ENCODE measurements around the gene FYCO1. TPM values are rescaled to one million over a fixed set of nuclear protein-coding genes. Genes with fewer than 3 reads are reported as not detected.
"Not testable (repeated sequence)": the region's sequence is repeated elsewhere in the genome, so short reads cannot be mapped to it uniquely, and the experiment has no call there.

FYCO1 gene
- total RNA-seq = 35.8 and 37.1 TPM in 2 replicates
- 23.9 TPM for polyA plus RNA-seq (2012)

DNA sequence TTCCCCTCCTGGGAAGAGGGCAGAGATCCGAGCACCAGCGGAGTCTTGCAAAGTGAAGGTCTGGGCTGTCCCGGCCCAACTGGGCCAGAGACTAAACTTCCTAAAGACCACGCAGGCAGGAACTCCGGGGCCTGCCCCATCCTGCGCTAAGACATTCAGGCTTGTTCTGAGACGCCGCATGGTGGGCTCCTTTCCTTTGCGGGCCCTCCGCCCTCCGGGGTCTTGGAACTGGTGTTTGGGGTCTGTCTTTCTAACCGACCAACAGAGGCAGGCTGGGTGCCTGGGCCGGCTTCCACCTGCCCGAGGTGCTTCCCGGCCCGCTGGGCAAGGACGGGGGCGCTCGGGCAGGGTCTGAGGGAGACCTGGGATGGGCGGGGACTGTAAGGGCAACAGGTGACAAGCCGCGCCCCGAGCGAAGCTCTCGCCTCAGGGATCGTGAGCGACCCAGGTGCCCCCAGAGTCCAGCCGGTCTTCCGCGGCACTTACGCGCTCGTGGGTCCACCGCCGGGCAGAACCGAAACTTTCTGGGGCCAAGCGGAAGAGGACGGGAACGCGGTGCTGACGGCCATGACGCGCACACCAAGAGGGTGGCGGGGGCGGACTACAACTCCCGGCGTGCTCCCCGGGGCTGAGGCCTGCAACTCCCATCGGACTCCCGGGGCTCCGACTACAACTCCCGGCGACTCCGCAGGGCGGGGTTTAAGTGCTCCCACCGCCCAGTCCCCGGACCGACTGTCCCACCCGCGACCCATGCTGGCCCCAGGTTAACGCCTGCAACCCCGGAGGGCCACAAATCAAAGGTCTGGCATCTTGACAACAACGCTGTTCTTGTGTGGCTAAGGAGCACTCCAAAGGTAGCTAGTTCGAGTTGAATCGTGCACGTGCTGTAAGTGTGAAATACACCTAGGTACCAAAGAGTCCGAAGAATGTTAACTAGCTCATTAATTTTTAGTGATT lies at the start of gene FYCO1:
TSS of gene FYCO1 (minus strand) at position 589 of the 957 bp plus-strand sequence. CDS start 10,914 bp downstream, outside the sequence.
- DNase-seq (ENCODE audit: low read depth) = peak; percentile 92

DNA sequence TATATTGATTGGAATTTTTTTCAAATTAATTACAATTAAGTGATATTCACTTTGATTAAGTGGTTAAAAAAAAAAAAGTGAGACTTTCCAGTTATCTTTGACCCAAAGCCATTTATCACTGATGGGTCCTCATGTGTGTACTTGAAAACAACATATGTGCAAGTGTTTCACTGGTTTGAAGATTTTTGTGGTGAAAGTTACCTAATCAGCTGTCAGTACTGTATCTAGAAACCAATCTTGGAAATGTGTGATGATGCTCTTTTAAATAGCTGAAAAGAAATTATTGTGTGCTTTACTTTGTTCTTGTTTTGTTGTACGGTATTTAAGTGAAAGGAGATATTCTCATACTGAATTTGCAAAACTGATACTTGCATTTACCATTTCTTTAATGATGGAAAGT lies 43.3 kb upstream of the FYCO1 start:
- DNase-seq (ENCODE audit: low read depth) = no peak

DNA sequence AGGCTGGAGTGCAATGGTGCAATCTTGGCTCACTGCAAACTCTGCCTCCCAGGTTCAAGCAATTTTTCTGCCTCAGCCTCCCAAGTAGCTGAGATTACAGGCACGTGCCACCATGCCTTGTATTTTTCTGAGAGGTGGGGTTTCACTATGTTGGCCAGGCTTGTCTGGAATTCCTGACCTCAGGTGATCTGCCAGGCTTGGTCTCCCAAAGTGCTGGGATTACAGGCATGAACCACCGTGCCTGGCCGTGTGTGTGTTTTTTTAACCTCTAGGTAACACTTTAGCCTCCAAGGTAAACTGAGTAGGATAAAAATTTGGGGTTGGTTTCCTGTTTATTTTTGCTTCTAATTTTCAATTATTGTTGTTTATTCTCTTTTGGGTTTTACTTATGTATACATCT lies 42.4 kb upstream of the FYCO1 start:
- not testable (repeated sequence) for DNase-seq (ENCODE audit: low read depth)

DNA sequence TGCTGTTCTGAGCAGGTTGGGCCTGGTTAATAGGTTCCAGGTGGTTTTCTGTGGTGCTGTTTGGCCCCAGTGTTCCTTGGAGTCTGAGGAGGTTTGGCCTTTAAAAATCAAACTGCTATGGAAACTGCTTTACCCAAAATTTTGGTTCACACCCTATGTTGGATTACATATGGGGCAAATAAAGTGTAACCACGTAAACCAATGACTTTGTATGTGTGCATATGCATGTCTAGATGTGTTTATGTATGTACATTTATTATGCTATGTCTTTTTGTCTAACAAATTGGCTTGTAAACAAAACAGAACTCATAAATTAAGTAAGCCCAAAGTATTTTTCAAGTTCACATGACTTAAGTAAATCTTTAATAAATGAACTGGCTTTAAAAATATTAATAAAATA lies 40.6 kb upstream of the FYCO1 start:
- DNase-seq (ENCODE audit: low read depth) = no peak

DNA sequence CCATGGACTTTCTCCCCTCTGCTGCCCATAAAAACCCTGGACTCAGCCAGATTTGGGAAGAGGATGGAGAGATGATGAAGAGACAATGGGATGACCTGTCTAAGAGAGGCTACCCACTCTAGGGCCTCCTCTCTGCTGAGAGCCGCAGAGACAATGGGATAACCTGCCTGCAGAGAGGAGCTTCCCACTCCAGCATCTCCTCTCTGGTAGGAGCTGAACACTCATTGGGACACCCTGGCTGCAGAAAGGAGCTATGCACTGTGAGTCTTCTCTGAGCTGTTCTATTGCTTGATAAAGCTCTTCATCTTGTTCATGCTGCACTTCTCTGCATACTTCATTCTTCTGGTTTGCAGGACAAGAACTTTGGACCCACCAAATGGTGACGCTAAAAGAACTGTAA lies 36.1 kb upstream of the FYCO1 start:
- DNase-seq (ENCODE audit: low read depth) = no peak

DNA sequence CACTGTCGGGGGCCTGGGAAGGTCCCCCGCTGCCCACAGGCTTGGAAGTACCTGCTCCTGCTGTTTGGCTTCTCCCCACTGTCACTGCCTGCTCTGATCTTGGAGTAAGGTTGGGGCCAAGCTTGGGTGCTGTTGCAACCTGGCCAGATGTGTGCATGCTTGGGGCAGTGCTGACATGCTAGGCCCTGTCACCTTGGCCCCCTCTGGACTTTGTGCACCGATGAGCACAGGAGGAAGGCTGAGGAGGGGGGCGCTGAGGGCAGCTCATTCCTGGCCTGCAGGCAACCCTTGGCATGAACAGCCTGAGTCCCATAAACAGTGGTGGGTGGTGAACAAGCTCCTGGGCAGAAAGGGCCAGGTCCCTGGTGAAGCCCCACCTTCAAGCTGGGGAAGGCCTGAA lies 35.6 kb upstream of the FYCO1 start:
- DNase-seq (ENCODE audit: low read depth) = no peak

DNA sequence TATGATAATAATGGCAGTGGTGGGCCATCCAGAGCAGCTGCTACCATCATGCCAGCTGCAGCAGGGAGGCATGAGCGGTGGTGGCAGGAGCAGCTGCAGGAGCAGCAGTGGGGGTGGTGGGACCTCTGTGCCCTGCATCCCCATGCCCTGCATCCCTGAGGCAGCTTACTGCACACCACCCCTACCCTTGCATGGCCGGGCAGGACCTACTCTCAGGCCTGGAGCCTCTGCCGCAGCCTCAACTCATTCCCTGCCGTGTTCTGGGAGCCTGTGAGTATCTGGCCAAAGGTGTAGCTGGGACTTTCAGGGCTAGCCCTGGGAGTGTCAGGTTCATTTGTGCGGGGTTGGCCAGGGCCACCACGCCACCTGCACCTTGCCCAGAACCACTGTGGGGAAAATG lies 35.0 kb upstream of the FYCO1 start:
- DNase-seq (ENCODE audit: low read depth) = peak; percentile 76

DNA sequence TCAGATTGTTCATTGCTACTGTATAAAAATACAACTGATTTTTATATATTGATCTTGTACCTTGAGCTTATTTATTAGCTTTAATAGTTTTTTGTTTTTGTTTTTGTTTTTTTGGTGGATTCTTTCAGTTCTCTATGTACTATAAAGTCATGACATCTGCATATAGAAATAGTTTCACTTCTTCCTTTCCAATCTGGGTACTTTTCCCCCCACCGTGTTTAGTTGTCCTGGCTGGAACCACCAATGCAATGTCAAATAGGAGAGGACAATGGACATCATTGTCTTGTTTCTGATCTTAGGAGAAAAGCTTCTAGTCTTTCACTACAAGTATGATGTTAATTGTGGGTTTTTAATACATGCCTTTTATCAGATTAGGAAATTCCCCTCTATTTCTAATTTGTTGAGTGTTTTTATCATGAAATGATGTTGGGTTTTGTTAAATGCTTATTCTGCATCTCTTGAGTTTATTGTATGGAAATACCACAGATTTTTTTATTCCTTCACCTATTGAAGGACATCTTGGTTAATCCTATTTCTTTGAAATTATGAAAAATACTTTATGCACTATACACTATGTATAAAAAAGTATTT lies 34.4 kb upstream of the FYCO1 start:
- no peak for DNase-seq (ENCODE audit: low read depth)

DNA sequence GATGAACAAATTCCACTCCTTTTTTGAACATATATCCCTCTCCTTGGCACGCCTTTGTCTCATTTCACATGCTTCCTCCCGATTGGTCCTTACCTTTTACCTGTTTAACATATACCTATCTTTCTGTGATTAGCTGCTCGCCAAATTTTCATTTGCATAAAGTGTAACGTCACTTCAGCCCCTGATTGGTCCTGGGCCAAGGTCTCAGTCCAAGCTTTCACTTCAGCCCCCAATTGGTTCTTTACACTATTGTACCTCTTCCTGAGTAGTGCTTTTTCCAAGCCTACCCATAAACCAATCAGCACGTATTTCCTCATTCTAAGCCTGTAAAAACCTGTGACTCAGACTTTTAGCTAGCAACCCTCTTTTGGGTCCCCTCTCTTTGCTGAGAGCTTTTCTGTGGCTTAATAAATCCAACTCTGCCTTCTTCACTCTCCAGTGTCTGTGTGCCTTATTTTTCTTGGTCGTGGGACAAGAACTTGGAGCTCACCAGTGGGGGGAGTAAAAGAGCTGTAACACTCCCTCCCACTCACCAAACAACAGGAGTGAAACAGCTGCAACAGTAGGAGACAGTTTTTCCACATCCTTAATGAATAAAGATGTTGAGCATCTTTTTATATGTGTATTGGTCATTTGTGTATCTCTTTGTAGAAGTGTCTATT lies 32.2 kb upstream of the FYCO1 start:
- peak; percentile 21 for DNase-seq (ENCODE audit: low read depth)

DNA sequence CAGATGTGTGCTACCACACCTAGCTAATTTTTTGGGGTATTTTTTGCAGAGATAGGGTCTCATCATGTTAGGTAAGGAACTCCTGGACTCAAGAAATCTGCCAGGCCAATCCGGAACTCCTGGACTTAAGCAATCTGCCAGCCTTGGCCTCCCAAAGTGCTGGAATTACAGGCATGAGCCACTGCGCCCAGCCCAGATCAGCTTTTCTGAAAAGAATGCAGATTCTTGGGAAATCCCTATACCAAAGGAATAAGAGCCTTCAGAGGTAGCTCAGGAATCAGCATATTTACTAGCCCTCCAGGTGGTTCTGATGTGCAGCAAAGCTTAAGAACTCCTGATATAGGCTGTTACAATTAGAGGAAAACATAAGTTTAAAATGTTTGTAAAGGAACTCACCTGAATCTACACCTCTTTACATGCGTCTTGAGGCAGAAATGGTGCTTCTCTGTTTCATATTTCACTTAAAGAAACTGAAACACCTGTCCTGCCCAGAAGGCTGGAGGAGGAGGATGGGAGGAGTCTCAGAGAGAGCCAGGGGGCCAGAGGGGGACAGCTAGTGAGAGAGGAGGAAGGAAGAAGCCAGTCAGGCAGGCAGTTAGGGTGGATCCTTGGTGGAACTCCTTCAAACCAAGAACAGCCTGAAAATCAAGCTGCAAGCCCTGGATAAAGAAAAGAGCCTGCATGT lies 31.5 kb upstream of the FYCO1 start, which contains the start of gene XCR1:
TSS of gene XCR1 (minus strand) at position 463 of the 685 bp plus-strand sequence. CDS start 5,536 bp downstream, outside the sequence.
- DNase-seq (ENCODE audit: low read depth) = no peak

DNA sequence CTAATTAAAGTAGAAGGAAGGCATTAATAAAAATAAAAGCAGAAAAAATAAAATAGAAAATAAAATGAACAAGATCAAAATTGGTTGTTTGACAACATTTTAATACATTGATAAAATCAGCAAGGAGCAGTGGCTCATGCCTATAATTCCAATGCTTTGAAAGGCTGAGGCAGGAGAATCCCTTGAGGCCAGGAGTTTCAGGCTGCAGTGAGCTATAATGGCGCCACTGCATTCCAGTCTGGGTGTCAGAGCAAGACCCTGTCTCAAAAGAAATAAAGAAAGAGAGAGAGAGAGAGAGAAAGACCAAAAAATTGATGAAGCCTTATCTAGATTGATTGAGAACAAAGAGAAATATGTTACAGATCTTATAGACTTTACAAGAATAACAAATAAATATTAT lies 29.5 kb upstream of the FYCO1 start:
- no peak for DNase-seq (ENCODE audit: low read depth)

DNA sequence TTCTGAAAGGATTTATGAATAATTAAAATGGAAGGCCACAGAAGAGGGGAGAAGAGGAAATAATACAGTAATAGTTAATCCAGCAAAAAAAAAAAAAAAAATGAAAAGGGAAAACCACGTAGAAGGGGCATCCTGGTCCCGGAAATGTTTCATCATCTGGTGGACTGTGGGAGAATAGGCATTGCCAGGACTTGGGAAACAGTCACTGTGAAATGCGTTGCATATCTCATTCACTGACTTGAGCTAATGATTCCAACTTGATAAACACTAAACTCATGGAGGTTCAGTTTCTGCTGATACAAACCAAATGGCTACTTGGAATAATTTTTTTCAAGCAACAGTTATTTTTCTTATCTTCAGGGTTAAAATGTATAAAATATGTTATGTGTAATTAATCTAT lies 28.5 kb upstream of the FYCO1 start:
- DNase-seq (ENCODE audit: low read depth) = no peak

DNA sequence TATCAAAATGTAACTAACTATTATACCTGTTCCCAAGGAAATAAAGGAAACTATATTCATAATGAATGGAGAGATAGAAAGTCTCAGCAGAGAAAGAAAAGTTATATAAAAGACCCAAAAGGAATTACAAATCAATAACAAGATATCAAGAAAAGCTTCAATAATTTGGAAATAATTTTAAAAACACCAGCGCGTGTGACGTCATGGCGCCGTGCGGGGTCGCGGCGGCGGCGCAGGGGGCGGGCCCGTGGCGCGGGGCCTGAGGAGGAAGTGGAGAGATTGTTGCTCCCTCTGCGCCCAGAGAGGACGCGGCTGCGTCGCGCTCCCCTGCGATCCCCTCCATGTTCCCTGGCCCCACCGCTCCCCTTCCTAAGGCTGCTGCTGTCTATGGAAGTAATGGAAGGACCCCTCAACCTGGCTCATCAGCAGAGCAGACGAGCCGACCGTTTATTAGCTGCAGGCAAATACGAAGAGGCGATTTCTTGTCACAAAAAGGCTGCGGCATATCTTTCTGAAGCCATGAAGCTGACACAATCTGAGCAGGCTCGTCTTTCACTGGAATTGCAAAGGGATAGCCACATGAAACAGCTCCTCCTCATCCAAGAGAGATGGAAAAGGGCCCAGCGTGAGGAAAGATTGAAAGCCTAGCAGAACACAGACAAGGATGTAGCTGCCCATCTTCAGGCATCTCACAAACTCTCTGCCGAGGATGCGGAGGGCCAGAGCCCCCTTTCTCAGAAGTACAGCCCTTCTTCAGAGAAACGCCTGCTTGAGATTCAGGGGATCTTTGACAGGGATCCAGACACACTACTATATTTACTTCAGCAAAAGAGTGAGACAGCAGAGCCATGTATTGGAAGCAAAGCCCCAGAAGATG lies 27.5 kb upstream of the FYCO1 start:
- no peak for DNase-seq (ENCODE audit: low read depth)

DNA sequence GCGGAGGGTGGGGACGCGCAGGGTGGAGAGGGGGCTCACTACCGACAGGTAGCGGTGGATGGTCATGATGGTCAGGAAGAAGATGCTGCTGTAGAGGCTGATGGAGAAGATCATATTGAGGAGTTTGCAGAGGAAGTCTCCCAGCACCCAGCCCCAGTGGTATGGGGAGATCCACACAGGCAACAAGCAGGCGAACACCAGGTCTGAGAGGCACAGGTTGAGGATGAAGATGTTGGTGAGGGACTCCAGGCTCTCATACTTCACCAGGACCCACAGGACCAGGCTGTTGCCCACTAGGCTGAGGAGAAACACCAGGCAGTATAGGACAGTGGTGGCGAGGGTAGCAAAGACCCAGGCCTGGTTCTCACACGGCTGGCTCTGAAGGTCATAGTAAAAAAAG lies 25.9 kb upstream of the FYCO1 start:
- DNase-seq (ENCODE audit: low read depth) = no peak

DNA sequence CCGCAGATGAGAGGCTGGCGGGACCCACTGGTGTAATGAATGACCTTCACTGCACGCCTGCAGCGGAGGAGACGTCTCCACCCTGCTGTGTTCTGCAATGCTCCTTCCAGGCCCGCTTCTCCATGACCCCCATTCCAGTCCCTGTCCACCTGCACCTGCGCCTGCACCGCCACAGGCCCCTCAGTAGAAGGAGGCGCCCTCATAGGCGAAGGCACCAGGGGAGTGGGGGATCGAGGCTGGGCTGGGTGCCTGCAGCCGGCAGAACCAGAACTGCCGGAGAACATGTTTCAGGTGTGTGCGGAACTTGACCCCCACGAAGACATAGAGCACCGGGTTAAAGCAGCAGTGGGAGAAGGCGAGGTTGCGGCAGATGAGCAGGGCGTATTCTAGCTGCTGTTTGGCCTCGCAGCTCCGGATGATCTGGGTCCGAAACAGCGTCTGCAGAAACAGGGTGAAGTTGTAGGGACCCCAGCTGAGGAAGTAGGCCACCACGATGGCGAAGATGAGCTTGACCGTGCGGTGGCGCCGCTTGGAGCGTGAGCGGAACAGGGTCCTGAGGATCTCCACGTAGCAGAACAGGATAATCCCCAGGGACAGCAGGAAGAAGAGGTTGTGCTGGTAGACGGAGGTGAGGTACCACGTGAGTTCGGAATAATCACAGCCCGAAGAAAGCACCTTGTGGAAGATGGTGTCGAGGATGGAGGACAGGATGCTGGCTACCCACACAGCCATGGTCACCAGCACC lies 25.3 kb upstream of the FYCO1 start:
- DNase-seq (ENCODE audit: low read depth) = no peak

DNA sequence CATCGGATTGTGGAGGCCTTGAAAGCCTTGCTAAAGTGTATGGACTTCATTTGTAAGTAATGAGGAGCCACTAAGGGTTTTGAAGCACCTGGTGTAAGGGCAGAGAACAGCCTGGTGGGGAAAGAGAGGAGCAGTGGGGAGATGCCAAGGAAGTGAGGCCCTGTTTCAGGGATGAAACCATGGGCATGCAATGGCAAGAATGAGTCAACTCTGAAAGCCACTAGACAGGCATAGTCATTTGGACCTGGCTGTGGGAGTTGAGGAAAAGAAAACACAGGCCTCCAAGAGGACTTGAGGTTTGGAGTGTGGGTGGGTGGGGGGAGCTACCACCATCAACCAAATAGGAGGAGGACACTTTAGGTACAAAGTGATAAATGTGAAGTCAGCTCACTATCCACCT lies 24.1 kb upstream of the FYCO1 start:
- DNase-seq (ENCODE audit: low read depth) = peak; percentile 41

DNA sequence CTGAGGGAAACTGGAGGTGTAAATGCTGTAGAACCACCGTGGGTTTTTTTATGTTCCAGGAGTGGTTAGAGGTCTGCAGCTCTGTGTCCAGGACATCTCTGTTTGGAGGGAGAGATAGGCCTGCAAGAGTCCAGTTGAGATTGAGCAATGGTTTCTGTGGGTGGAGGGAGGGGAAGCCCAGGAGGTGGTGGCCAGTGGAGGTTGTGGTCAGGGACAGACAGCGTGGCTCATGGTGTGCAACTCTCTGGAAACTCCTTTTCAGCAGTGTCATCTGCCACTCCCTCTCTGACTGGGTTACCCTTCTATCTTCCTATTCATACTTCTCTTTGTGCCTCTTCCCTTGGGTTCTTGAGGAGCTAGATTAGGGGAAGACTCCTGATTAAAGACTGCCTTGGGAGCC lies 22.1 kb upstream of the FYCO1 start:
- DNase-seq (ENCODE audit: low read depth) = peak; percentile 71

DNA sequence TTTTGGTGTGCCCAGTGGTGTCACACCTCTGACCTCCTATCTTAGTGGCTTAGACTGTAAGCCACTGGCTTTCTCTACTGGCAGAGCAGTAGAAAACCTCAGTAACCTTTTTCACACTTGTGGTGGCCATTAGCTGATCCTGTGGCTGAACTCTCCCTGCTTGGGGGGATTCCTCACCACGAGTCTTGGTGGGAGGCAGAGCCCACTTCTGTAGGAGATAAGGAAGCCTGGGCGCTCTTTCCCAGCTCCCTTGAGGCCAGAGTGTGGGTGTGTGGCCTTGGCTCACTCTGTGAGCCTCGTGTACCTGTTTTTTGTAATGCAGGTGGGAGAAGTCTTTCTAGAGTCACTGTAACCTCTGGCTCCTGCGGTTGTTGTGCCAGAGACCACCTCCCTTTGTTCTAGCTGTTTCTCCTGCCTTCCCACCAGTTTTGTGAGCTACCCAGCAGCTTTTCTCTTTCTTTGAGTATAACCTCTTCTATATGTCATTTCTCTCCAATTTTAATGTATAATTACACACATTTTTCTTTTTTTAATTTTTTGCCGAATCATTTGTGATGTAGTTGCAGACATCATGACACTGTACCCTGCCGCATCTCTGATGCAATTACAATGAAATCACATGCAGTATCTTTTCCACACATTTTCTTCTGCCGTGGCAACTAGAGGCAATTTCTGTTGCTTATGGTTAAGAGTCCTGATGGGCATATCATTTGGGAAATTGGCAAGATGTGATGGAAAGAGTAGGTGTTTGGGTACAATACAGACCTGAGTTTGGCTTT lies 17.9 kb upstream of the FYCO1 start:
- peak; percentile 34 for DNase-seq (ENCODE audit: low read depth)

DNA sequence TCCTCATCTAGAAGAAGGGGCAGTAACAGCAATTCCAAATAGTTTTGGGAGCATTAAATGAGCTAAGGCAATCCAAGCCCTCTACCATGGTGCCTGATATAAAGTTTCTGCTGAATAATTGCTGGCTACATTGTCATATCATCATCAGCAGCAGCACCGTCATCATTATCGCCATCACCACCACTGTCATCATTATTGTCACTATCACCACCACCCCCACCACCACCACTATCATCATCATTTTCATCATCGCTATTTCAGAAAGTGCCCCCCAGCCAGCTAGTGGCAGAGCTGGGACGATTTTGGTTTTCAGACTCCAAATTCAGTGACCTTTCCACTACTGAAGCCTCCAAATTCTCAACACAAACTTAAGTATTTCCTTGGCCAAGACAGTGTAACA lies 16.6 kb upstream of the FYCO1 start:
- DNase-seq (ENCODE audit: low read depth) = no peak

Measured in myocyte (in vitro differentiated cells).